NK-92 treated with Interleukin-12 subunit alpha and Interleukin-12 subunit beta, amount 100 ng/mL, for 24 hours (cell line): ENCODE results near the gene EIF4E2.
"Not testable (repeated sequence)": the region's sequence is repeated elsewhere in the genome, so short reads cannot be mapped to it uniquely, and the experiment has no call there.

Experiments
- DNase-seq: peaks from one replicate; lab custom pipeline; 2025; lab: John Stamatoyannopoulos, UW

Gene EIF4E2

GRCh38 chr2:232522623-232523401 is 27.7 kb upstream of the EIF4E2 start:
- DNase-seq, result no peak

GRCh38 chr2:232523402-232523681 is 27.1 kb upstream of the EIF4E2 start:
- no peak for DNase-seq

GRCh38 chr2:232523682-232524597 is 26.5 kb upstream of the EIF4E2 start:
- DNase-seq, result no peak

GRCh38 chr2:232524771-232525170 is 25.7 kb upstream of the EIF4E2 start:
- DNase-seq, result no peak

DNA sequence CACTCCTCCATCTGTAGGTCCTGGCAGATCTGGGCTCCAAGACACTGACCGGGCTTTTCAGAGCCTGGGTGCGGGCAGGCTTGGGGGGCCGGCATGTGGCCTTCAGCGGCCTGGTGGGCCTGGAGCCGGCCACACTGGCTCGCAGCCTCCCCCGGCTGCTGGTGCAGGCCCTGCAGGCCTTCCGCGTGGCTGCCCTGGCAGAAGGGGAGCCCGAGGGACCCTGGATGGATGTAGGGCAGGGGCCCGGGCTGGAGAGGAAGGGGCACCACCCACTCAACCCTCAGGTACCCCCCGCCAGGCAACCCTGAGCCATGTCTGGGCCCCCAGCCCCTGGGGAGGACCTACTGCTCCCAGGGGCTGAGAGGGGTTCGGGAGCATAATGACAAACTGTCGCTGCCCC is 25.3 kb upstream of the EIF4E2 start:
- DNase-seq, result no peak

DNA sequence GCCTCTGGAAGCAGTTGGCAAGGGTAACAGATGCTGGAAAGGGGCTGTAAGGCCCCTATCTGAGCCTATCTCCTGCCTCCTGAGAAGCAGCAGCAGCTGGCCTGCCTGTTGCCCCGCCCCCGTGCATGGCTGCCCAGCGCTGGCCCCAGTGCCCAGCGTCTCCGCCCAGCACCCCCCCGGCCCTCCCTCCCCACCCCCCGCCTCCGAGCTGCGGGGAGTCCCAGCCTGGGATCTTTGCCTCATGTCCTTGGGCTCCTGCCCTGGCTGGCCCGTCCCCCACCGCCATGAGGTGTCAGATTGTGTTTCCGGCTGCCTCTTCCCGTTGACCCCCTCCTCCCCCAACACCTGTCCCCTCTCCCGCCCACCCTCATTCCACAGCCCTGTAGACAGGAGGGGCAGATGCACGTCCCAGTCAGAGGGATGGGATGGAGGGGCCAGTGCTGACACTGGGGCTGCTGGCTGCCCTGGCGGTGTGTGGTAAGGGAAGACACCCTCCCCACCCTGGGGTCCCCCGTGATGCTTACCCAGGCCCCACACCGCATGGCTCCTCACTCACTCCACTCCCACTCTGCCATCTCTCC is 24.6 kb upstream of the EIF4E2 start, which contains the start of gene CHRND:
TSS of gene CHRND (plus strand) at position 370 of the 581 bp plus-strand sequence. CDS start at position 426, 56 bp downstream.
- DNase-seq, result no peak

DNA sequence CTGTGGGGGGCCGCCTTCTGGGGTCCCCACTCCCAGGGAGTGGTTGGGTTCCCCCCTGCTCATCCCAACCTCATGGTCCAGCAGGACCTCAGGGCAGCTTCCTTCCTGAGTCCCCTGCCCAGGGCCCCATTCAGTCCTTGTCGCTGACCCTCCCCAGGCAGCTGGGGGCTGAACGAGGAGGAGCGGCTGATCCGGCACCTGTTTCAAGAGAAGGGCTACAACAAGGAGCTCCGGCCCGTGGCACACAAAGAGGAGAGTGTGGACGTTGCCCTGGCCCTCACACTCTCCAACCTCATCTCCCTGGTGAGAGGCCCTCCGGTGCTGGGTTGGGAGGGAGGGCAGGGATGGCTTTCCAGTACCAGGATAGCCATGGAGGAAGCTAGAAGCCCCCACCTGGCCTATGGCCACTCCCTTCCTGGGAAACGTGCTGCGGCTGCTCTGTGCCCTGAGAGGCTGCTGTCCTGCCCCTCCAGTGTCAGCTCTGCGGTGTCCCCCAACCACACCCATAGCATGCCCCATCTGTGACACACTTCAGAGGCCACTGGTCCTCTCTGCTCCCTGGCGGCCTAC is 24.0 kb upstream of the EIF4E2 start:
- DNase-seq, result no peak

DNA sequence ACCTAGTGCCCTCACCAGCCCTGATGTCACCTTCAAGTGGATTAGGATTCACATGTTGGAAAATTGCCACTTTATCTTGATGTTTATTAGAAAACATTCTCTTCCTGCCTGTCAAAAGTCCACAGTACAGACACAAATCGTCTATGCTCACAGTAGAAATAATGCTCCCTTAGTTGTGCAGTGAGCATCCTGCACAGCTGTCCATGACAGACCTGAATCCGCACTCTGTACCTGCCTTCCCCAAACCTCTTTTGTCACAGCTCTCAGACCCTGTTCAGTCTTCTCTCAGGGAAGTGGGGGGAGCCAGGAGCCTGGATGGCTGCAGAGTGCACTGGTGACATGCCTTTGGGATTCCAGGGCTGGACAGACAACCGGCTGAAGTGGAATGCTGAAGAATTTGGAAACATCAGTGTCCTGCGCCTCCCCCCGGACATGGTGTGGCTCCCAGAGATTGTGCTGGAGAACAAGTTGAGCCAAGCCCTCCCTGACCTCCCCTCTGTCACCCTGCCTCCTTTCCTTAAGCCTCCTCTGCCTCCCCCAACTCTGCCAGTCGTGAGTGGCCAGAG is 22.5 kb upstream of the EIF4E2 start:
- DNase-seq, result no peak

GRCh38 chr2:232528746-232529460 is 21.6 kb upstream of the EIF4E2 start:
- no peak for DNase-seq

DNA sequence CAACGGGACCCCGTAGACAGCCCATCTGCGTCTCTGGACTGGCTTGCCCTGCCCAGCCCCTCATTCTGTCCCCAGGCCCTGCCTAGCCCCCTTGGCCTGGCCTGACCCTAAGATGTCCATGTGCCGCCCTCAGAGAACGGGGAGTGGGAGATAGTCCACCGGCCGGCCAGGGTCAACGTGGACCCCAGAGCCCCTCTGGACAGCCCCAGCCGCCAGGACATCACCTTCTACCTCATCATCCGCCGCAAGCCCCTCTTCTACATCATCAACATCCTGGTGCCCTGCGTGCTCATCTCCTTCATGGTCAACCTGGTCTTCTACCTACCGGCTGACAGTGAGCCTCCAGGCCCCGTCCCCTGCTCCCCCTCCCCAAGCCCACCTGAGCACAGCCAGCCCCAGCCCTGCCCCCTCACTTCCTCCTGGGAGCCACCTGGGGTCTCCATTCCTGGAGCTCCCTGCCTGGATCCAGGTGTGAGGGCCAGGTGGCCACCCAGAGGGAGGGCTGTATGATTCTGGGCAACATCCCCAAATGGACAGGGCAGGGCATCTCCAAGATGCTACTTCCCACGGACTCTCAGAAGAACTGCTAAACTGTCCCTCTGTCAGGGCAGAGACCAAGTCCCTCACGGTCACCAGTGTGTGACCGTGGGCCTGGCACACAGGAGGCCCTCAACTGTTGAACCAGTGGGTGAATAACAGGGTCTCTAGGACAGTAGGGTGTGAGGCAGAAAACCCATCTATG is 20.5 kb upstream of the EIF4E2 start:
- DNase-seq, result no peak

- no peak for DNase-seq
Measured at GRCh38 chr2:232530626-232531260, 19.7 kb upstream of the EIF4E2 start.

GRCh38 chr2:232532419-232532818 is 18.1 kb upstream of the EIF4E2 start:
- DNase-seq, result no peak

DNA sequence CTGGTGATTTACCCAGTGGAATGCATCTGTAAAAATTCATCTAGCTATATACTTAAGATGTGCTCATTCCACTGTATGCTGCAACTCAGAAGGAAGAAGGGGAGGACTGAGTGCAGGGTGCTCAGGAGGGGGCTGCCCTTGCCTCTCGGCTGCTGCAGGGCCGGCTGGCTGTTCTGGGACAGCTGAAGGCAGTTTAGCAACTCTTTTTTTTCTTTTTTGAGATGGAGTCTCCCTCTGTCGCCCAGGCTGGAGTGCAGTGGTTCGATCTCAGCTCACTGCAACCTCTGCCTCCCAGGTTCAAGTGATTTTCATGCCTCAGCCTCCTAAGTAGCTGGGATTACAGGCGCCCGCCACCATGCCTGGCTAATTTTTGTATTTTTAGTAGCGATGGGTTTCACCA is 17.7 kb upstream of the EIF4E2 start:
- not testable (repeated sequence) for DNase-seq

DNA sequence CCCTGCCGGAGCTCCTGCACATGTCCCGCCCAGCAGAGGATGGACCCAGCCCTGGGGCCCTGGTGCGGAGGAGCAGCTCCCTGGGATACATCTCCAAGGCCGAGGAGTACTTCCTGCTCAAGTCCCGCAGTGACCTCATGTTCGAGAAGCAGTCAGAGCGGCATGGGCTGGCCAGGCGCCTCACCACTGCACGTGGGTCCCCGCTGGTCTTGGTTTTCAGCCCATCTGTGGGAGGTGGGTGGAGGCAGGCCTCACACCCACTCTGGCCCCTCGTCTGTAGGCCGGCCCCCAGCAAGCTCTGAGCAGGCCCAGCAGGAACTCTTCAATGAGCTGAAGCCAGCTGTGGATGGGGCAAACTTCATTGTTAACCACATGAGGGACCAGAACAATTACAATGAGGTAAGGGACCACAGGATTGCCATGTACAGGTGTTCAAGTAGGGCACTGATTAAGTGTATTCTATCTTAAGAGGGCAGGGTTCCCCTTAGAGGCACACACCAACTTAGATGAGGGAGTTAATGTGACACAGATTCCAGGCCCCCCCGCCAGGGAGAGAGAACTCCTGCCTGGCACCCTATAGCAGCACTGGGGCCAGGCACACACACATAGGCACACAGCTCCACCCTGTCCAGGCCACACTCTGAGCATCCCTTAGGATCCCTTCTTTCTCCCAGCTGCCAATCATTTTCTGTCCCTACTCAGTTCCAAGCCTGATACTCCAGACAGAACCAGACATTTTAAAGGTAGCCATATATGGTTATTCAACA is 16.4 kb upstream of the EIF4E2 start:
- no peak for DNase-seq

DNA sequence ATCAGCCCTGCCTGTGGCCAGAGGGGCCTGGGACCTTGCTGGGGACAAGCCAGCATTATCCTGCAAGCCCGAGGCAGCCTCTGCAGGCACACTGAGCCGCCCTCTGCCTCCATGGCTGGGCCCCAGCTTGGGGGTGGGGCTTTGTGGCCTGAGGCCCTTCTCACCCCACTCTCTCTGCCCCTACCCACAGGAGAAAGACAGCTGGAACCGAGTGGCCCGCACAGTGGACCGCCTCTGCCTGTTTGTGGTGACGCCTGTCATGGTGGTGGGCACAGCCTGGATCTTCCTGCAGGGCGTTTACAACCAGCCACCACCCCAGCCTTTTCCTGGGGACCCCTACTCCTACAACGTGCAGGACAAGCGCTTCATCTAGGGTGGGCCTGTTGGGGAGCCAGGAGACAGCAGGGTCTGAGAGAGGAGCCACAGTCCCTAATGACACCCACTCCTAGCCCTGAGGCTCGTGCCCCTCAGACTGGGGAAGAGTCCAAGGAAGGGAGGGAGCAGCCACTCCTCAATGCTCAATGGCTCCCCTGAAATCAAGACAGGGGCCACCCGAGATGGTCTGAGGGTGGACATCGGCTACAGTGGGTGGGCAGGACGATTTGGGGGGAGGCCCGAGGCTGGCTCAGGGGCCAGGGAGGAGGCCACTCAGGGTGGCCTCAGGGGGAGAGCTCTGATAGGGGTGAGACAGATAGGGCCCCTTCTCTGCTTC is 15.4 kb upstream of the EIF4E2 start:
- DNase-seq, result no peak

DNA sequence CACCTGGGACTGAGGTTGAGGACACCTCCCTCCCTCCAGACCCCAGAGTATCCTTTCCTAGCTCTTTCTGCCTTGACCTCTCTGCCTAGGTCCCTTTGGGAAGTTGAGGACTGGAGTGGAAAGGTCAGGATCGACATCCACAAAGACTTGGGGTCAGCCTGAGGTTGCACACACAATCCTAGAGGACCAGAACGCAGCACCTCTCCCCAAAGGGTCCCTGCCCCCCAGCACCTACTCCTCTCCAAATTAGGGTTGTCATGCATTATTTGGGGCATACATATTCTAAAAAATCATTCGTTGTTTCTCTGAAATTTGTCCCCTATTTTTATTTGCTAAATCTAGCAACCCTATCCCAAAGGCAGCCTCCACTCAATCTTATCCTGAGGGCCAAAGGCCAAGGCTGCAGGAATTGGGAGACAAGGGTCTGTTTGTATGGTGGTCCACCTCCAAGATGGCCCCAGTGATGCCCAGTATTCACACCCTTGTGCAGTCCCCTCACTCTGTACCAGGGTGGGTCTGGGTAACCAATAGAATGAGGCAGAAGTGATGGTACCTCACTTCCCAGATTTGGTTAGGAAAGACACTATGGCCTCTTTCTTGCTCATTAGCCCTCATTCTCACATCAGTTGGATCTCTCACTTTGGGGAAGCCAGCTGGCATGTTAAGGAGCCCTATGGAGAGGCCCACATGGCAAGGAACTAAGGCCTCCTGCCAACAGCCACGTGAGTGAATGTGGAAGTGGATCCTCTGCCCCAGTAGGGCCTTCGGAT is 14.5 kb upstream of the EIF4E2 start:
- no peak for DNase-seq

DNA sequence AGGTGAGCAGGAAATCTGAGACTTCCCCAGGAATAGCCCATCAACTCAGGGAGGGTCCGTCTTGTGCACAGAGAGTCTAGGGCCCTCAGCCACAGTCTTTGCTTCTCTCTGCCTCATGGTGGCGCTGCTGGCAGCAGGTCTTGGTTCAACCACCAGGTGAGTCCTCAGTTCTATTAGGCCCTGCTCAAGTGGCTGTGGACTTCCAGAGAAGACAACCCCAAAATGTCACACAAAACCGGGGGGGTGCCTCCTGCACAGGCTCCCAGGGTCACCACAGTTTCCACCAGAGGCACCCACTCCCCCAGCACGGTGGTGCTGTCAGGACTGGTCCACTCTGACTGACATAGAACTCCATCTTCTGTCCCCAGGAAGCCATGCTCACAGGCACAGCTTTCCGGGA is 13.4 kb upstream of the EIF4E2 start:
- DNase-seq, result no peak

DNA sequence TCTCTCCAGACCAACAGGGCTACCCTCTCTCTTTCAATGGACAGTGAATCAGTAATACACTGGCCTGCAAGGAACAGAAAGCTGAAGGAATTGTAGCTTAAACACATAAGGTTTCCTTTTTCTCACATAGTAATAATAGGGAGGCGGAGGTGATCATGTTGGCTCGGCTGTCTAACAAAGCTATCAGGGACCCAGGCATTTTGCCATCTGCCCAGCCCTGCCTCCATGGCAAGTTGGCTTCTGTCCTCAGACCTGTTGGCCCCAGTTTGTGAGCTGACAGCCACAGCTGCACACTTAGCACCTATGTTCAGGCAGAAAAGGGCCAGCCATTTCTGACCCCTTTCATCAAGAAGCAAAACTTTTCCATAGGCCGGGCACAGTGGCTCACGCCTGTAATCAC is 13.0 kb upstream of the EIF4E2 start:
- DNase-seq, result no peak
